ENCODE measurements around the gene GRAMD1B. TPM values are rescaled to one million over a fixed set of nuclear protein-coding genes. Genes with fewer than 3 reads are reported as not detected.

Gene GRAMD1B
- total RNA-seq, 2 donors from 2014 or later = 28.8 to 39.6 TPM

GRCh38 chr11:123674297-123674696 lies 244.2 kb downstream of the GRAMD1B start:
- Mint-ChIP-seq H3K4me1 (no peaks in the 10 kb centered on the region), H3K27me3 (ENCODE audit: insufficient read depth) (peaks cover 7% of the 10 kb centered on the region), H3K4me3 (no peak overlapping the region), H3K27ac (no peak overlapping the region), H3K36me3 (ENCODE audit: low read depth) (no peaks in the 10 kb centered on the region), H3K9me3 (no peaks in the 10 kb centered on the region)
- H3K4me1 ChIP-seq (ENCODE audit: control insufficient read depth, insufficient read depth, low read length) = no peaks in the 10 kb centered on the region
- H3K36me3 ChIP-seq (ENCODE audit: control insufficient read depth, insufficient read depth, low read length) = no peaks in the 10 kb centered on the region
- no peaks in the 10 kb centered on the region for H3K27me3 ChIP-seq (ENCODE audit: control insufficient read depth, insufficient read depth, low read length, poor library complexity, severe bottlenecking)
- H3K27ac ChIP-seq (ENCODE audit: low read depth, low read length) = no peak overlapping the region
- no peaks in the 10 kb centered on the region for H3K9me3 ChIP-seq (ENCODE audit: control insufficient read depth, low read length)
- no peak overlapping the region for H3K9ac ChIP-seq (ENCODE audit: extremely low read depth, low read length, poor library complexity, severe bottlenecking)
- DNase-seq = no peak
- no peak overlapping the region for H3K4me3 ChIP-seq (ENCODE audit: low read length)
- no peak for TF ChIP-seq CTCF (conservative IDR thresholded peaks at IDR 0.05)
- WGBS, 2 experiments (ENCODE audit: insufficient coverage in 1 of 2, insufficient read length in 1 of 2) = 90% methylated on average over 1 of the region's 2 CpGs; no CpG with 5 or more reads in 1 of the 2 experiments

Small RNAs within 50 kb of the gene (microRNA-seq; reads per million reads assigned to microRNA genes)
- gene MIR4493 (ENCODE audit: borderline microRNAs expressed) = not detected

Other genes with a start within 250 kb of the GRAMD1B start
- 10 to 100 TPM; 86.5 to 94.4 TPM for gene CLMP, start 235.0 kb upstream of the GRAMD1B start, total RNA-seq
- under 1 TPM; 0.51 to 0.90 TPM for gene SCN3B, start 224.4 kb downstream of the GRAMD1B start, total RNA-seq